M059J (cell line): ENCODE measurements around the gene NCOR1. TPM values are rescaled to one million over a fixed set of nuclear protein-coding genes. Genes with fewer than 3 reads are reported as not detected.

Experiments used
- DNase-seq: peaks from one replicate; pipeline ENCODE4 v3.0.0-alpha.2; 2012; ENCODE audit warnings: low read depth
- total RNA-seq: library from RNA; depleted of rRNA; stranded (reverse); fragments of >200 nt; shearing (Covaris generic); gene quantifications from 2 replicates; pipeline ENCODE4 v1.2.3, GENCODE V29; 2014

Gene NCOR1
- total RNA-seq, 1 experiment from 2014 or later = 77.5 TPM

- DNase-seq = peak; percentile 96
Measured at GRCh38 chr17:16027708-16028584, 187.4 kb downstream of the NCOR1 start.

- no peak for DNase-seq
Measured at GRCh38 chr17:16026895-16027294, 188.4 kb downstream of the NCOR1 start.

GRCh38 chr17:16025202-16025601 is 190.1 kb downstream of the NCOR1 start:
- DNase-seq = no peak

GRCh38 chr17:16023881-16024280 is 191.5 kb downstream of the NCOR1 start:
- no peak for DNase-seq

GRCh38 chr17:16019347-16019746 is 196.0 kb downstream of the NCOR1 start:
- no peak for DNase-seq

GRCh38 chr17:16013943-16014407 is 201.4 kb downstream of the NCOR1 start:
- DNase-seq = peak; percentile 70

GRCh38 chr17:16007439-16007838 is 207.9 kb downstream of the NCOR1 start:
- DNase-seq = no peak

- DNase-seq = no peak
Measured at GRCh38 chr17:16005636-16006035, 209.7 kb downstream of the NCOR1 start.

- DNase-seq = no peak
Measured at GRCh38 chr17:16003841-16004240, 211.5 kb downstream of the NCOR1 start.

- DNase-seq = no peak
Measured at GRCh38 chr17:16002708-16003260, 212.6 kb downstream of the NCOR1 start.

- no peak for DNase-seq
Measured at GRCh38 chr17:16001226-16001897, 214.0 kb downstream of the NCOR1 start.

- peak; percentile 39 for DNase-seq
Measured at GRCh38 chr17:15999974-16000827, 215.1 kb downstream of the NCOR1 start.

- DNase-seq = peak; percentile 91
Measured at GRCh38 chr17:15999141-15999973, 216.0 kb downstream of the NCOR1 start, which contains the start of the genes TTC19 and ZSWIM7. TTC19 (plus strand) TSS chr17:15999824; CDS start chr17:15999849, 25 bp downstream. ZSWIM7 (minus strand) TSS chr17:15999704; CDS start chr17:15999594, 110 bp downstream.

- DNase-seq = no peak
Measured at GRCh38 chr17:15998031-15998562, 217.2 kb downstream of the NCOR1 start.

GRCh38 chr17:15996322-15996721 is 219.0 kb downstream of the NCOR1 start:
- DNase-seq = no peak

GRCh38 chr17:15981646-15982580 is 233.4 kb downstream of the NCOR1 start:
- peak; percentile 57 for DNase-seq

GRCh38 chr17:15981208-15981607 is 234.1 kb downstream of the NCOR1 start:
- DNase-seq = no peak
